Measurements from ENCODE around the gene CYTH1. TPM values are rescaled to one million over a fixed set of nuclear protein-coding genes. Genes with fewer than 3 reads are reported as not detected.
A peak's percentile ranks its signal among the peaks of the same experiment; 100 is the strongest.

The CYTH1 gene
- total and polyA plus RNA-seq, 8 donors: 36.6 to 96.1 (median 41.3) TPM

DNA sequence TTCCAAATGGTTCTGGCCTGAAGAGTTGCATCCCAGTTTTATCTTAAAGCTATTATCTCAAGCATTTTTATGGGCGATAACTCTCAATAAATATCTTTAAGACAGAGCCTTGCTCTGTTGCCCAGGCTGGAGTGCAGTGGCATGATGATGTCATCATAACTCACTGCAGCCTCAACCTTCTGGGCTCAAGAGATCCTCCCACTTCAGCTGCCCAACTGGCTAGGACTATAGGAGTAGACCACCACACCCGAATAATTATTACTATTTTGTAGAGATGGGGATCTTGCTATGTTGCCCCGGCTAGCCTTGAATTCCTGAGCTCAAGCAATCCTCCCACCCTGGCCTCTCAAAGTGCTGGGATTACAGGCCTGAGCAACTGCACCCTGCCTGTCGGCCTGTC lies 26.1 kb upstream of the CYTH1 start:
- no peaks in the 10 kb centered on the region for H3K27me3 ChIP-seq
- TF ChIP-seq, protein P1, sequence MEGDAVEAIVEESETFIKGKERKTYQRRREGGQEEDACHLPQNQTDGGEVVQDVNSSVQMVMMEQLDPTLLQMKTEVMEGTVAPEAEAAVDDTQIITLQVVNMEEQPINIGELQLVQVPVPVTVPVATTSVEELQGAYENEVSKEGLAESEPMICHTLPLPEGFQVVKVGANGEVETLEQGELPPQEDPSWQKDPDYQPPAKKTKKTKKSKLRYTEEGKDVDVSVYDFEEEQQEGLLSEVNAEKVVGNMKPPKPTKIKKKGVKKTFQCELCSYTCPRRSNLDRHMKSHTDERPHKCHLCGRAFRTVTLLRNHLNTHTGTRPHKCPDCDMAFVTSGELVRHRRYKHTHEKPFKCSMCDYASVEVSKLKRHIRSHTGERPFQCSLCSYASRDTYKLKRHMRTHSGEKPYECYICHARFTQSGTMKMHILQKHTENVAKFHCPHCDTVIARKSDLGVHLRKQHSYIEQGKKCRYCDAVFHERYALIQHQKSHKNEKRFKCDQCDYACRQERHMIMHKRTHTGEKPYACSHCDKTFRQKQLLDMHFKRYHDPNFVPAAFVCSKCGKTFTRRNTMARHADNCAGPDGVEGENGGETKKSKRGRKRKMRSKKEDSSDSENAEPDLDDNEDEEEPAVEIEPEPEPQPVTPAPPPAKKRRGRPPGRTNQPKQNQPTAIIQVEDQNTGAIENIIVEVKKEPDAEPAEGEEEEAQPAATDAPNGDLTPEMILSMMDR (IDR thresholded peaks at IDR 0.05): no peak
- intact Hi-C loops (cut with DNase I): no loop called here
- H3K36me3 ChIP-seq: peaks cover 0 to 94% of the 10 kb centered on the region in 2 donors
- H3K9me3 ChIP-seq: no peaks in the 10 kb centered on the region
- H3K4me1 ChIP-seq: peaks cover 0 to 17% of the 10 kb centered on the region in 2 donors
- no peak overlapping the region for H3K27ac ChIP-seq
- no peak for ATAC-seq
- H3K4me3 ChIP-seq: no peak overlapping the region
- DNase-seq: no peak

GRCh38 chr17:78806451-78806850 lies 24.4 kb upstream of the CYTH1 start:
- DNase-seq (peak in 1 of 4 donors; percentile 51), ATAC-seq (peak; percentile 39)
- TF ChIP-seq, protein P1 (IDR thresholded peaks at IDR 0.05): no peak
- Histone ChIP-seq H3K27me3 (no peaks in the 10 kb centered on the region), H3K27ac (no peak overlapping the region), H3K4me1 (peaks cover 0 to 19% of the 10 kb centered on the region in 2 donors), H3K9me3 (no peaks in the 10 kb centered on the region), H3K4me3 (no peak overlapping the region), H3K36me3 (peaks cover 0 to 93% of the 10 kb centered on the region in 2 donors)
- intact Hi-C loops (cut with DNase I): no loop called here

GRCh38 chr17:78805301-78805700 lies 23.2 kb upstream of the CYTH1 start:
- H3K36me3 ChIP-seq: peaks cover 0 to 91% of the 10 kb centered on the region in 2 donors
- no peak for DNase-seq

GRCh38 chr17:78804777-78805176 lies 22.7 kb upstream of the CYTH1 start:
- Histone ChIP-seq H3K36me3 (peaks cover 0 to 90% of the 10 kb centered on the region in 2 donors), H3K27me3 (no peaks in the 10 kb centered on the region), H3K27ac (no peak overlapping the region), H3K9me3 (no peaks in the 10 kb centered on the region), H3K4me3 (no peak overlapping the region), H3K4me1 (peaks cover 0 to 19% of the 10 kb centered on the region in 2 donors)
- intact Hi-C loops (cut with DNase I): no loop called here
- TF ChIP-seq, protein P1 (IDR thresholded peaks at IDR 0.05): no peak
- ATAC-seq (no peak), DNase-seq (no peak)

More at GRCh38 chr17:78805301-78805700, 23.2 kb upstream of the CYTH1 start:
- TF ChIP-seq, protein P1 (IDR thresholded peaks at IDR 0.05): no peak
- Histone ChIP-seq H3K27me3 (no peaks in the 10 kb centered on the region), H3K4me1 (peaks cover 0 to 19% of the 10 kb centered on the region in 2 donors), H3K9me3 (no peaks in the 10 kb centered on the region), H3K4me3 (no peak overlapping the region), H3K27ac (no peak overlapping the region)
- no peak for ATAC-seq
- intact Hi-C loops (cut with DNase I): no loop called here

- Histone ChIP-seq H3K4me1 (peaks cover 0 to 29% of the 10 kb centered on the region in 2 donors), H3K4me3 (no peak overlapping the region), H3K36me3 (peaks cover 0 to 91% of the 10 kb centered on the region in 2 donors), H3K27me3 (no peaks in the 10 kb centered on the region), H3K9me3 (no peaks in the 10 kb centered on the region), H3K27ac (no peak overlapping the region)
- DNase-seq (peak in 2 of 4 donors; percentile 56 to 90), ATAC-seq (no peak)
- intact Hi-C loops (cut with DNase I): no loop called here
- TF ChIP-seq, protein P1 (IDR thresholded peaks at IDR 0.05): no peak
These were observed 21.2 kb upstream of the CYTH1 start for GRCh38 chr17:78803186-78803845.

Data from left lung (tissue), 10 donors.